GM19099 (cell line): ENCODE results near the gene TFF1.

ENCODE experiments used
- POLR2A ChIP-seq: IDR thresholded peaks from 3 replicates; pipeline ENCODE4 v1.6.1; 2011; ENCODE audit warnings: low read depth; ENCODE audit not compliant: insufficient read length; ENCODE audit errors: extremely low read depth

Gene TFF1

DNA sequence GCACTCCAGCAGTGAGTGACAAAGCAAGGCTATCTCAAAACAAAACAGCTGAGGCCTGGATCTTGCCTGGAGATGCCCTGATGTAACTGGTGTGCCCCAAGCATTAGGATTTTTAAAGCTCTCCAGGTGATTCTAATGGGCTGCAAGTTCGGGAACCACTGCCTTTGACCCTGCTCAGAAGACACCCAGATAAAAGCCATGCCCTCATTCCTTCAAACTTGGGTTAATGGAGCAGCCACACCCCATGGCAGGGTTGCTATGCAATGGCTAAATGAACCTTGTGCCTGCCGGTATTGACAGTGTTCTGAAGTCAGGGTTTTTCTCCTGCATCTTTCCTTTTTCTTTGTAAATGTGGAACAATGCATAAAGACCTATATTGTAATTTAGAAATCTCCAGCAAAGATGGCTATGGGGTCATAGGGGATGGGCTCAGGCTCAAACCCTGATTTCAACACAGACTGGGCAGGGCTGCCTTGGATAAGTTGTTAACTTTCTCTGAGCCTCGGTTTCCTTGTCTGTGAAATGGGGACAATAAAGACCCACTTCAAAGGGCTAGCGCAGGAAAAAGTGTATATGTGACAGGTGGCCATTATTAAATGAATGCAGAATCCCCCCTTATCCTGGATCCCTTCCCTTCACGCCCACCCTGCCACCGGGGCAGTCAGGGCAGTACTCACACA is 51.6 kb downstream of the TFF1 start:
- no peak for TF ChIP-seq POLR2A

- TF ChIP-seq POLR2A = no peak
Observed at GRCh38 chr21:42313501-42313969, 52.8 kb downstream of the TFF1 start.

DNA sequence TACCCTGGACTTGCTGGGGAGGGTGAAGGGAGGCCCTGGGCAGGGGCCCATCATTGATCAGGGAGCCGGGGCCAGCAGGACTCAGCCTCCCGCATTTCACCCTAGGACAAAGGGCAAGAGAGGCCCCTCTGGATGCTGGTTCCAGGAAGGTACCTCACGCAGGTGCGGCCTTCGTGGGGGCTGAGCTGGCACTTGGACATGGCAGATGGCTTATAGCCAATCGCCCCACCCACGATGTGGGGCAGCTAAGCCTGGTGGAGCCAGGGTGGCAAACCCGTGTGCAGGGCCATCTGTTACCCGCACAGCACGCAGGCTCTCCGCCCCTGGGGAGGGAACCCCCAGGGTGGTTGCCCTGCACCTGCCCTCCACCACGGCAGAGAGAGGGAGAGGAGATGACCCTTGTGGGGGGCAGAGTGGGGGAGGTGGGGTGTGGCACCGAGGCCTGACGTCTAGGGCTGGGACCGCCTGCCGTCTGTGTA is 53.7 kb downstream of the TFF1 start:
- no peak for TF ChIP-seq POLR2A
